Pancreas (tissue), 10 donors: Measurements from ENCODE around the gene RBM10. TPM values are rescaled to one million over a fixed set of nuclear protein-coding genes. Genes with fewer than 3 reads are reported as not detected.
A peak's percentile ranks its signal among the peaks of the same experiment; 100 is the strongest.

Experiments
- ATAC-seq, 4 donors: fragments of 200-7000 bp; cut with Tn5 transposase; one replicate each; pipeline versions ENCODE4 v1.8.0 to v1.9.1; 2020; ENCODE audit warnings: mild to moderate bottlenecking in 4 of 4, moderate library complexity in 4 of 4
- DNase-seq, 6 donors: peaks; one replicate each; pipeline ENCODE4 v3.0.0-alpha.2; 2020
- FAIRE-seq: peaks from 2 replicates; lab custom pipeline; 2012; peaks lifted over from hg19 to GRCh38; lab: Jason Lieb, UNC
- H3K27ac ChIP-seq, 4 donors: fragments of 200-600 bp; sonication (generic); 1 replicate in 3 of 4; 2 replicates in 1 of 4; pipeline versions ENCODE4 v1.5.0 to v1.8.0; 2020
- H3K27me3 ChIP-seq, 4 donors: fragments of 200-600 bp; one replicate each; pipeline ENCODE4 v1.8.0; 2021
- H3K36me3 ChIP-seq, 3 donors: fragments of 200-600 bp; sonication (generic) in 1 of 3; one replicate each; pipeline versions ENCODE4 v1.5.0 to v1.8.0; 2020 to 2021
- H3K4me1 ChIP-seq, 3 donors: fragments of 200-600 bp; one replicate each; pipeline ENCODE4 v1.8.0; 2021
- H3K4me3 ChIP-seq, 4 donors: fragments of 200-600 bp; sonication (generic) in 2 of 4; one replicate each; pipeline versions ENCODE4 v1.5.0 to v1.8.0; 2020 to 2021
- H3K9me3 ChIP-seq, 4 donors: fragments of 200-600 bp; one replicate each; pipeline ENCODE4 v1.8.0; 2021
- CTCF ChIP-seq, 4 donors: fragments of 200-600 bp; sonication (generic) in 3 of 4; IDR thresholded peaks; one replicate each; pipeline versions ENCODE4 v1.5.0 to v1.8.0; 2021; ENCODE audit warnings: antibody characterized with exemption in 4 of 4
- WGBS, 2 donors: extraction: QIAGEN DNeasy Blood & Tissue Kit; methylation state at CpG; one replicate each; pipeline ENCODE4 v1.1.7; 2013; 5-methylcytosine and 5-hydroxymethylcytosine counted together
- intact Hi-C, 3 donors: fragments of 100-400 bp; cut with DNase I; formaldehyde crosslinking; loops; one replicate each; pipeline versions ENCODE4 v1.11.1 to v1.14.2; 2022
- polyA plus RNA-seq, 2 donors: library from polyadenylated mRNA; stranded (reverse); fragments of 200-250 nt; gene quantifications; one replicate each; pipeline ENCODE4 v1.2.3, GENCODE V29; 2013
- total RNA-seq, 6 donors: library from RNA; stranded (reverse); fragmentation: NEBNext Ultra II Directional in 4 of 6; extraction: Animal tissue kit (Norgen Biotek cat#: 25700) in 4 of 6; gene quantifications; one replicate each; pipeline versions ENCODE4 v1.2.1 to v1.2.4, GENCODE V29; 2021 to 2023
- donor health status: healthy with polysubstance abuse.
- donor health status: DM: no; HTN: no; CAD: no; lungs with moderate emphysema.
- donor health status: DM: no; HTN: no; CAD: no.
- donor health status: control.
- donor health status: control.
- donor health status: Bipolar disorder and iron deficiency.
- donor health status: DM: yes; HTN: yes; CAD: no.
- donor health status: DM: no; HTN: no; CAD: no.
- donor health status: DM: no; HTN: no; CAD: no.
- donor health status: DM: yes; HTN: yes; CAD: no.

Gene RBM10
- total and polyA plus RNA-seq, 8 donors: 13.3 to 42.0 (median 21.3) TPM

GRCh38 chrX:47169726-47170515 lies 24.9 kb downstream of the RBM10 start:
- Histone ChIP-seq H3K9me3 (no peaks in the 10 kb centered on the region), H3K27me3 (peaks cover 0 to 2% (median 0%) of the 10 kb centered on the region in 4 donors), H3K27ac (no peak overlapping the region), H3K36me3 (peaks cover 0 to 5% (median 3%) of the 10 kb centered on the region in 3 donors), H3K4me3 (no peak overlapping the region), H3K4me1 (no peaks in the 10 kb centered on the region)
- ATAC-seq (peak in 2 of 4 donors; percentile 40), DNase-seq (peak in 1 of 6 donors; percentile 53), FAIRE-seq (no peak)
- WGBS, 2 donors: 72 to 81% methylated on average over 13 of the region's 13 CpGs
- intact Hi-C loops: no loop called here
- TF ChIP-seq CTCF (IDR thresholded peaks at IDR 0.05): no peak

- H3K27ac ChIP-seq: no peak overlapping the region
- H3K4me1 ChIP-seq: no peaks in the 10 kb centered on the region
- peaks cover 0 to 2% (median 0%) of the 10 kb centered on the region in 4 donors for H3K27me3 ChIP-seq
- H3K4me3 ChIP-seq: no peak overlapping the region
- no peak for TF ChIP-seq CTCF (IDR thresholded peaks at IDR 0.05)
- ATAC-seq: peak in 1 of 4 donors; percentile 9
- peak in 1 of 6 donors; percentile 52 for DNase-seq
- no peak for FAIRE-seq
- intact Hi-C loops: no loop called here
- no peaks in the 10 kb centered on the region for H3K9me3 ChIP-seq
- peaks cover 0 to 5% (median 3%) of the 10 kb centered on the region in 3 donors for H3K36me3 ChIP-seq
- WGBS, 2 donors: 86 to 93% methylated on average over 29 to 34 of the region's 34 CpGs
Measured at GRCh38 chrX:47170861-47171692, 26.1 kb downstream of the RBM10 start.

- ATAC-seq (no peak), FAIRE-seq (no peak), DNase-seq (no peak)
- Histone ChIP-seq H3K36me3 (peaks cover 0 to 5% (median 3%) of the 10 kb centered on the region in 3 donors), H3K4me1 (no peaks in the 10 kb centered on the region), H3K9me3 (no peaks in the 10 kb centered on the region), H3K4me3 (no peak overlapping the region), H3K27ac (no peak overlapping the region), H3K27me3 (peaks cover 0 to 2% (median 0%) of the 10 kb centered on the region in 4 donors)
- WGBS, 2 donors: 79 to 97% methylated on average over 2 of the region's 2 CpGs
- intact Hi-C loops: no loop called here
- no peak for TF ChIP-seq CTCF (IDR thresholded peaks at IDR 0.05)
Measured at GRCh38 chrX:47171996-47172395, 27.0 kb downstream of the RBM10 start.

- Histone ChIP-seq H3K4me1 (no peaks in the 10 kb centered on the region), H3K4me3 (no peak overlapping the region), H3K27me3 (peaks cover 0 to 2% (median 0%) of the 10 kb centered on the region in 4 donors), H3K36me3 (peaks cover 0 to 5% (median 3%) of the 10 kb centered on the region in 3 donors), H3K9me3 (no peaks in the 10 kb centered on the region), H3K27ac (no peak overlapping the region)
- ATAC-seq (no peak), DNase-seq (no peak), FAIRE-seq (no peak)
- intact Hi-C loops: no loop called here
- no peak for TF ChIP-seq CTCF (IDR thresholded peaks at IDR 0.05)
- WGBS, 2 donors: 81 to 90% methylated on average over 7 of the region's 7 CpGs
Measured at GRCh38 chrX:47172549-47172948, 27.5 kb downstream of the RBM10 start.
